ENCODE results near the gene LPIN3.

- TF ChIP-seq CTCF (IDR thresholded peaks at IDR 0.05), result no peak
- no peak for TF ChIP-seq POLR2A (IDR thresholded peaks at IDR 0.05)
These were observed 36.7 kb downstream of the LPIN3 start for GRCh38 chr20:41377275-41377674.
